NOMO-1 treated with DMSO at 0.1 percent for 48 hours (cell line): Measurements from ENCODE around the gene CA5A.

ENCODE experiments used
- DNase-seq: peaks from one replicate; lab custom pipeline; 2025; ENCODE audit not compliant: unreplicated experiment; lab: John Stamatoyannopoulos, UW

Gene CA5A

DNA sequence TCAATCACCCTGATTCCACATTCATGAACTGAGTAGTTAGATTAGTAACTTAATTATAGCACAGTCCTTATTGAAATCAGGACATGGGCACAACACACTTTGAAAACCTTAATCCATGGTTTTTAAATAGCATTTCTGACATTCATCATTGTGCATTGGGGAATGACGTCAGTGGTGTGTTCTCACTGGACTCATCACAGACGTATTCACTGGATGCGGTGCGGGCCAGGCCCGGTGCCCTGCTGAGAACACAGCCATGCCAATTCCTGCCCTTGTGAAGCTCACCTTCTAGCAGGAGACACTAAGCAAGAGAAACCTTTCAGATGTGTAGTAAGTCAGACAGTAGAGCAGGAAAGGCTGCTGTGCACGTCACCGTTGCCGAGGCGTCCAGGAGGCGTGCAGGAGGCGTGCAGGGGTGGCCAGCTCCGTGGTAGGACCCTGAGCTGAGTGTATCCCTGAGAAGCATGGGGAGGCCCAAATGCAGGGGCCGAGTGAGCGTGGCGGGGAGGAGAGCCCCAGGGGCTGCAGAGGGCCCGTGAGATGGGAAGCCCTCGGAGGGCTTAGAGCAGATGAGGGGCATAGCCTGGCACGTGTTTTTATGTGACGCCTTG, 27.8 kb upstream of the CA5A start:
- DNase-seq: no peak

DNA sequence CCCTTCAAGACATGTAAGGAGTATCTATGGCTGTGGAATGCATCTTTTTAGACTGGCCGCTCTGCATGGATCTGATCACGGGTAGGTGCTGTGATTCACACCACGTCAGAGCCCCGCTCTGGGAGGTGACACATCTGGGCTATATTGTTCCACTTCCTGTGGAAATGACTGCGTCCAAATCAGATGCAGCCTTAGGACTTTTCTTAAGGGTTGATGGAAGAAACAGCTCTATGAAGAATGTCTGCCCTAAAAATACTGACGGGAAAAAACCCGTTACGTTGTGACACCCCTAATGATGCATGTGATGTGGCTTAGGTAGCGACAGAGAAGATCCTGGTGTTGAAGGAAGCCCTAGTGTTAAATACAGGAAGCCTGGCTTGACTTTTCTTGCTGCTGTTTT, 27.1 kb upstream of the CA5A start:
- no peak for DNase-seq

DNA sequence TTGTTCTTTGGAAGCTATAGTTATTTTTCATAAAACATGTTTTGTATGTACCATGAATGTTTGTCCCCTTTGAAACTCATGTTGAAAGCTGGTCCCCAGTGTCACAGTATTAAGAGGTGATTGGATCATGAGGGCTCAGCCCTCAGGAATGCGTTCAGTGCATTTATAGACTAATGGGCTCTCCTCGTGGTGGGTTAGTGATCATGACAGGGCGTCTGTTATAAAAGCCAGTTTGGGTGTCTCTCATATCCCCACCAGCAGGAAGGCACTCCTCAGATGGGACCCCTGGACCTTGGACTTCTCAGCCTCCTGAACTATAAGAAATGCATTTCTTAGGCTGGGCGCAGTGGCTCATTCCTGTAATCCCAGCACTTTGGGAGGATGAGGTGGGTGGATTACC, 25.3 kb upstream of the CA5A start:
- no peak for DNase-seq

DNA sequence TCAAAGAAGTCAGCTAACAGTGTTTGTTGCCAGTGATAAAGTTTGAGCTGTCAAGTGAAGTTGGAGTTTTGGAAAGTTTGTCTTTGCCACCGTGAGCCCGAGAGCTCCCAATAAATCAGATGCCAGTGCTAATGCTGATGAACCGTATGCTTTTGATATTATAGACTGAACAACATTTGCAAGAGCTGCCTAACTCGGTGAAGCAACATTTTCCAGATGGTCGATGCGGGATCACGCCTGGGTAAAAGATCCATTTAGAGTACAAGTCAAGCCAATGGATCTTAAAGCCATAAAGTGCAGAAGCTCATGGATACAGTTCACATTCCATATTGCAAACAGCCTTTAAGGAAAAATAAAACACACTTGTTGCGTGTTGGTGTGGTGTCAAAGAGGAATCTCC, 24.5 kb upstream of the CA5A start:
- no peak for DNase-seq

DNA sequence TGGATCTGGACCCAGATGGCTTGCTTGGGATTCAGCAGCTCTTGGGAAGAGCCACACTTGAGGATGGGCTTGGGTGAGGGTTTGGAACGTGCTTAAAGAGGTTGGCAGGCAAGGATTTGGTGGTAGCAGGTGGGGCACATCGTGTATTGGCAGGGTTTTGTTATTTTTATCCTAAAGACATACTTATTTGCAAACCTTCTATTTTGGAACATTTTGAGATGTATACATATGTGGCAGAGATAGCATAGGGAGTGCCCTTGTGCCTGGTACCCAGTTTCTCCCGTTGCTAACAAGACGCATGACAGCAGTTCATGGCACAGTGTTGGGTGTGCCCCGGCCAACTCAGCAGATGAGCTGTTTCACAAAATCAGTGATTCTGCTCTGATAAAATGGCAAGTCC, 24.0 kb upstream of the CA5A start:
- no peak for DNase-seq

DNA sequence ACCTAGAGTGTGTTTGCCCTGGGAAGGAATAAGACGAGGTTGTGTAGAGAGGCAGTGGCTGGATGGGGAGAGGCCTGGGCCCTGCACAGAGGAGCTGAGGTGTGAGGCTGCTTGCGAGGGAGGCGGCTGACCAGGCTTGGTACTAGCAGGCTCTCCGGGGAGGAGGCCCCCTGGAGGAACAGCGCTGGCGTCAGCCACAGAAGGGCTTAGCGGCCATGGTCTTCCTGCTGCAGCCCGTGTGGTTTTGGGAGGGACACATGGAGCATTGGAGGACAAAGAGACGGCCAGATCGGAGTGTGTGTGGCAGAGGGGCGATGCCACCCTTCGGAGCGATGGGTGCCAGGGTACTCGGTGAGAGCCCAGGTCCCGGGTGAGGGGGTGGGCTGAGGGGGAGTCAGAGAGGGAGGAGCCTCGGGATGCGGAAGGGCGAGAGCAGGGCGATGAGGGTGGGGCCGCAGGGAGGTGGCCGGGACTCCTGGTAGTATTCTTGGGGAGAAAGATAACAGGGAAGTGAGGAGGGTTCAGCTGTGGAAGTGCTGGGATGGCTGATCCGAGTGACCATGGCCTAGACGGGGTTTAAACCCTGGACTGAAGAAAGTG, 23.2 kb upstream of the CA5A start:
- DNase-seq: no peak

DNA sequence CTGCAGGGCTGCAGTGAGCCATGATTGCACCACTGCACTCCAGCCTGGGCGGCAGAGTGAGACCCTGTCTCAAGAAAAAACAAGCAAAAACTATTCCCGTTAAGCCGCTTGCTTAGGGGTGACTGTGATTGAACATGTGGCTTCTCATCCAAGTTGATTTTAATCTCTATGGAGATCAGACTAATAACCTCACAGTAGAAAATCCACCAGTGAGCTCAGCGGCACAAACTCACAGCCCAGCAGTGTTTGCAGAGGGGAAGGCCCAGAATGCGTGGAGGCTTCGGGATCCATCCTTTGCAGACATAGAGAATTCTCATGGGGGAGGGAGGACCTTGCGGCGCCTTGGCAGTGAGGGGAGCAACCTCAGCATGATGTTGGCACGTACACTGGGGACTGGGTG, 22.3 kb upstream of the CA5A start:
- DNase-seq: no peak

DNA sequence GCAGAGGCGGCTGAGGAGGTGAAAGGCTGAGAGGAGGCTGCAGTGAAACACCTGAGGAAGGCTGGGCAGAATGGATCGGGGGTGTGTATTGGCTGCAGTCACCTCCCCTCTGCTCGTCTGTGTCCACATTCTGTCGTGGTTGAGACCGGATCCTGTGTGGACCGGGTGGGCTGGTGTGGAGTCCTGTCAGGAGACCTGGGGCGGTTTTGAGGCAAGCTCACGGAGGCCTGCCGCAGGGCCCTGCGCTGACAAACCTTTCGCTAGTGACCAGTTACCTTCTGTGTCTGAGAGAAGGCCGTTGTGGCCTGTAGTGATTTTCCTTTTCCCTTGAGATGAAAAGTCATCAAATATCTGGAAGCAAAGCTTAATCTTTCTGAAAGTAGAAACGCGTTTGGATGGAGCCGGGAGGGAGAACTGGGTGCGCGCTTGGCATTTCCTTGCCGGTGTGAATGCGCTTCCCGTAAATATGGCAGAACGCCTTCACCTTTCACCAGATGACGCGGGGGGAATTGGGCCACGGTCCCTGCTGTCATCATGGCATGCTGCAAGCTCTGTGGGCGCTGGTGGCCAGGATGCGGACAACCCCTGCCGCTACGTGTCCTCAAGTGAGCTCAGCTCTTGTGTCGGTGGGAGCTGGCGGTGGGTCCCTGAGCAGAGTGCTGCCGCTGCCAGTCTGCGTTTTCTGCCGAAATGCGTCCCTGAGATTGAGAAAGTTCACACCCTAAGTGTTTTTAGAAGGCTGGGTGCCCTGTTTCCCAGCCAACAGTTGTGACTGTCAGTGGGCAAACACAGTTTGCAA, 21.2 kb upstream of the CA5A start:
- no peak for DNase-seq

DNA sequence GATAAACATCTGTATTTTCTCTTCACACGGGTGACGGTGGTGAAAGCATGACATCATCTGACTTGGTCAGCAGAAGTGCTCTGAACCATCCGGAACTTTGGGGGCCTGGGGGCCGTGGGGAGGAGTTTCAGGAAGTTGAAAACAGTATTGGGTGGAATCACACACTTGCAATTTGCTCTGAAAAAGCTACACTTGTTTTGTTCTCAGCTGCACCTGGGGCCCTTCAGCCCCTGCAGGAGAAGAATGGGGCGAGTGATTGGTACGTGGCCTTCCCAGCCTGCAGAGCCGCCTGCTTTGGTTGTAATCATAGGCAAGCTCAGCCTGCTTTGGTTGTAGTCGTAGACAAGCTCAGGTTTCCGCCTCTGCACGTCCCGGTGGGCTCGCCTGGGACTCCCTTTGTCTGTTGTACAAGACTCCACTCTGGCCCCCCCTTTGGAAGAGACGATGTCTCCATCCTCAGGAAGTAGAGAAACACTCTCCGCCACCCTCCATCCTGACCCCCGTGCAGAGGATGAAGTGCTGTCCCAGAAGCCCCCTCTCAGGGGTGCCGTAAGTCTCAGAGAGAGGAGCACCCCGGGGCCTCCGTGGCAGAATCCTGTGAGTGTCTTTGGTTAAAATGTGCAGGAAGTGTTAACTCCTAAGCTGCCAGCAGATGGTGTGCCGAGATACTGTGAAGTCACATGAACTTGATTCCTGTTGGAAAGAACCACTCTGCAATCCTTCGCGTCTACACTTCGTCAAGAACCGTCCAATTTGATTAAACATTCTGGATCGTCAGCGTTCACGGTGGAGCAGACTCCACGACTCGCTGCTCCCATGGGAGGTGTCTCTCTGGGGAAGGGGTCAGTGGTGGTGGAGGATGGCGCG, 20.3 kb upstream of the CA5A start:
- DNase-seq: peak; percentile 52

DNA sequence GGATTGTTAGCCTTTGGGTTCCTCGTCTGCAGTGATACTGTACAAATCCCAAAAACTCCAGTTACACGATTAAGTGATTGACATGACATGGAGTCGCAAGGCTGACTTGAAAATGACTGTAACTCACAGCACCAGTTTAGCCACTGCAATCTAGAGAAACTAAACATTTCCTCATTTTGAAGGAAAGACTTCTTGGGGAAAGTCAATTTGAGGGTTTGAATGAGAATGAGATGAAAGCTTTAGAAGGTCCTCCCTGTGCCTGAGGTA, 19.7 kb upstream of the CA5A start:
- no peak for DNase-seq

DNA sequence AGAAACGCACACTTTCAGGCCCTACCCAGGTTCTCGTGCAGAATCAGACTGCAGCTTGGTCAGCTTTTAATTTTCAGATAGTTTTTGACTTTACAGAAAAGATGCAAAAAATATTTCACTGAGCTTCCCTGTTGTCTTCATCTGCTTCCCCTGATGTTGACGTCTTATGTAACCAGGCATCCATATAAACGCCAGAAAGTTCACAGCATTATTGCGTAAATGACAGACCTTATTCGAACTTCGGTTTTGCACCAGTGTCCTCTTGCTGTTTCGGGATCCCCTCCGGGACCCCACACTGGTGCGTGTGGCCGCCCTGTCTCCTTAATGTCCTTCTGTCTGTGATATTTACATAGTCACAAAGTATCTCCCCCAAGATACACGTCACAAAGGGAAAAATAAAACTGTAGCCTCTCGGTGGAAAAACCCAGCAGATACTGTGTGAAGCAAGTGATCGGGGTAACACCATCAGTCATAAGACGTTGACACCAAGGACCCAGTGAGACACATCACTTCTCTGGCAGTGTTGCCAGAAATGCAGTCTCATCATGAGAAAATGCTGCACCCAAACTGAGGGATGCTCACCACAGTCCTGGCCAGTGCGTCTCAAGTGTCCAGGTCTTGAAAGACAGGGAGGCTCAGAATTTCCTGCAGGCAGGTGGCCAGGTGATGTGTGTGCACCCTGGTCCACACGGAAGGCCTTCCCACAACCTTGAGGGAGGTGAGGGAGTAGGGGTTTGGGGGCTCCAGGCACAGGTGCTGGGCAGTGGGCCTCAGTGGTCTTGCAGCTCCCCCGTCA, 19.2 kb upstream of the CA5A start:
- peak; percentile 57 for DNase-seq

DNA sequence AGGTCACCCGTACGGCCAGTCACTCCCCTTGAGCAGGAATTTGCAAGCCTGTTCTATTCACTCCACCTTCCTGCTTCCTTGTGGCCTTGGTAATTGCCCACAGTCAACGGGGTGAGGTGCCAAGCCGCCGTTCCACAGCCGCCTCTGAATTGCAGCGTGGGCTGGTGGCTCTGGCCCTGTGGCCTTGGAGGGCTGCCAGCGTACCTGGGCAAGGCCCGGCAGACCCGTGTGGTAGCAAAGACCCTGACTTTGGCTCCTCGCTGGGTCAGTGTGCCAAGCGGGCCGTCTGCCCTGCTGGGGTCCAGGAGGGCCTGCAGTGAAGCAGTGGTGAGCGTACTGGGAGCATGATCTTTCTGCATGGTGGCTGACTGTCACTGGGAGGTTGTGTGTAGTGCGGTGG, 18.5 kb upstream of the CA5A start:
- DNase-seq: no peak

DNA sequence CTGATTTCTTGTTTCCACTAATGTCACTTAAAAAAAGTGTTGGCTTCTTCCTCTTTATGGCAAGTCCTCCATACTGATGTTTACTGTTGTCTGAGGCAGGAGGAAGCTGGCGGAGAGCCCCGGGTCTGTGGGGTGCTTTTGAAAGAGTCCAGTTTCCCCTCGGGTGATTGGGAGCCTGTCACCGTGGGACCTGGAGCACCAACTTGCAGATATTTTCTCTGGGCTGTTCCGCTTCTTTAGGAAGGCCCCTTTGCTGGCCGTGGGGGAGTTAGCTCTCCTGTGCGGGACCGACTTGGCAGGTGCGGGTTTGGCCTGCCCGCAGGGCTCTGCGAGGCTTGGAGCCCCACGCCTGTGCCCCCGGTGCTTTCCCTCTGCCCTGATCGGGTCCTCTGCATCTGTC, 18.0 kb upstream of the CA5A start:
- DNase-seq: no peak

DNA sequence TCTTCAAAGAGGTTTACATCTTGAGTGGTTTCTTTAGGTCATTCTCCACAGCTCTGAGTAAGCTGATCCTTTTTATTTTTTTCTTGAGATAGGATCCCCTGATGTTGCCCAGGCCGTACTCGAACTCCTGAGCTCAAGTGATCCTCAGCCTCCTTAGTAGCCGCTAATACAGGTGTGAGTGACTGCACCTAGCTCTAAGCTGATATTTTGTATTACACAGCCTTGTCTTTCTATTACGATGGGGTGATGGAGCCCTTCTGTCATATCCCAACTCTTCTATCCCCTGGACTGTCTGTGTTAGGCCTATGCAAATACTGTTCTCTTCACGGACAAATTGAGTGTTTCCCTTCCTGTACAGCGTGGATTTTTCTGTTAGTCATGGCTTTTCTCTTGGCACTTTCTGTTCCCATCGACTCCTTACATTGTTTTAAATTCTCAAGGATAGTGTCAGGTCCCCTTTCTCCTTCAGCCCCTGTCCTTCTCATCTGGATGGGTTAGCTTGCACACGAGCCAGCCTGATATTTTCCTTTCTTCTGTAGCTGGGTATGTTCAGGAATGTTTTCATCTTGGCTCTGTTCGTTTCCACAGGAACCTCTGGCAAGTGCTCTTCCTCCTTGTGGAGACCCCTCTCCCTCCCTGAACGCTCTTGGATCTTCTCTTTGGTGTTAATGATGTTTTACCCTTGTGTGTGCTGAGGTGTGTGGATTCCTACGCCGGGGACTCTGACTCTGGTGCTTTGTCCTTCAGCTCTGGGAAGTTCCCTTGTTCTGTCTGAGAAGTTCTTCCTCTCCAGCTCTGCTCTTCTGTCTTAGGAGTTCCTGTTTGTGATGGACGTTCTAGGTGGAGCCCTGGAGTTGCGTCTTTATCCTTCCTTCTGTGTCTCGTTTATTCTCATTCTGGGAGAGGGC, 17.2 kb upstream of the CA5A start:
- DNase-seq: peak; percentile 44

DNA sequence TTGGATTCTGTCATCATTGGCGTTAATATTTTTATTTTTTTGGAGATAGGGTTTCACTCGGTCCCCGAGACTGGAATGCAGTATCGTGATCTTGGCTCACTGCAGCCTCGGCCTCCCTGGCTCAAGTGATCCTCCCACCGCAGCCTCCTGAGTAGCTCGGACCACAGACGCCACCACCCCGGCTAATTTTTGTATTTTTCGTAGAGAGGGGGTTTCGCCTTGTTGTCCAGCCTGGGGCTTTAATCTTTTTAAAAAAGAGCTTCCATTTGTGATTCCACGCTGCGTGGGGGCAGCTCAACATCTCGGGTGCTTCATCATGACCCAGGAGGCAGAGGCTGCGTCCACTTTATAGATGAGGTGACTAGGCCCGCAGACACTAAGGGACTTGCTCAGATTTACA, 16.4 kb upstream of the CA5A start:
- DNase-seq: no peak

DNA sequence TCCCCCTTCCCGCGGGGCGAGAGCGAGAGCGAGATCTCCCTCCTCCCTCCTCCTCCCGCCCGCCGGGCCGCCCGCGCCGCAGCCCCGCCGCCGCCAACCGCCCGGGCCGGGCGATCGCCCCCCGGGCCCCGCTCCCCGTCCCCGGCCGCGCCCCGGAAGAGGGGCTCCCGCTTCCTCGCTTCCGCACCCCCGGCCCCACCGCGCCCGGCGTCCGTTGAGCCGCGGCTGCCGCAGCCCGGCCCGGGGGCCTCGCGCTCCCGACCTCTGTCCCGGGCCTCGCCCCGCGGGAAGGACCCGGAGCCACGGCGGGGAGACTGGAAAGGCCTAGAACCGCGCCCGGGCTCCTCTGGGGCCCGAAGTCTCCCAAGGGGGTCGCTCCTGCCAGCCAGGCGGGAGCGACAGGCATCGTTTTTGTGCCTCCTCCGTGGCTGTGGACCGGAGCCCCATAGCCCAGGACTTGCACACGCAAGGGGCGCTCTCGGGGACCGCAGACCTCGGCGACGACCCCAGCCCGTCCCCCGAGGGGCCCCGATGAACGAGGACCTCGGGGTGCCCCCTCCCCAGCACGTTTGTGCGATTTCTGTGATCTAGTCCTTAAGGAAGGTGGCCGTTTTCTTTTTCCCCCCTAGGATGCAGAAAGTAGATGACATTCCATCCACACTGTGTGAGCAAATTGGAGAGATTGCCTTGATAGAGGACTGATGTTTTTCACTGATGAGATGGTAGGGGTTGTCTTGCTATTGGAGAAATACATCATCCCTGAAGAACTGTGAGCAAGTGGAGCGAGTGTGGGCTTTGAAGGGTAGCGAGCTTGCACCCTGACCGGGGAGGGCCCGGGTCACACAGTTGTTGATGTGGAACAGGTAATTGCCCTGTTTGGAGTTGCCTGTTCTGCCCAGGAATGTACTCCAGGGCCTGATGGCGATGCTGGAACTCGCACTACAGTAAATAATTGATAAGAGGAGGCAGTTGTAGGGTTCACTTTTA, 15.5 kb upstream of the CA5A start:
- DNase-seq: peak; percentile 4

DNA sequence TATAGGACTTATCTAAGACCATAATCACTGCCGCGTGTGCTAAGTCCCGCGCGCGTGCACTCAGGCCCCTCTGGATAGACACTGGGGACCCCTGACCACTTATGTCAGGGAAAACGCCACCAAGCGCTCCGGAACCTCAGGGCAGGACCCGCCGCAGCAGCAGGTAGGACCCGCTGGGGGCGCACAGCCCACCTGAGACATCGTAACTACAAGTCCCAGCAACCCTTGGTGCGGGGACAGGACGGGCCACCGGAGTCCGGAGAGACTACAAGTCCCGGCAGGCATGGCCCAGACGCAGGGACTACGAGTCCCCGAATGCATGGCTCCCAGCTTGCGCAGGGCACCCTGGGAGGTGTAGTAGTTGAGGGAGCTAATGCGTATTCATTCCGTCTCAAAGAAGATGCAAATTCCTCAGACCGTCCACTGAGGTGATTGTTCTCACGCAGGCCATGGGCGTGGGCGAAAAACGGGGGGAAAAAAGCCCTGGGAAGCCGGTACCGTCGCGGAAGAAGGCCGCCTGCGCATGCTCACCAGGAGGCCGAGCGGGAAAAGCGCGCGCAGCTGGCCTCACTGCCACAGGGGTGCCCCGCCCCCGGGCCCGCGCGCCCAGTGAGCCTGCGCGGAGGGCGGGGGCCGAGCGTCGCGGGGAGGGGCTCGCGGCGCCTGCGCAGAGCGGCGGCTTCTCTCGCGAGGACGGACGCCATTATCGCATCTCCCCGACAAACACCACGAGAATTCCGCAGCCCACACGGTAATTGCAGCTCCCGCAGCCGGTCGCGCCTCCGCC, 14.6 kb upstream of the CA5A start, which contains the start of gene BANP:
BANP (plus strand) TSS at position 670 of the 787 bp plus-strand sequence. CDS start 23,682 bp downstream, outside the sequence.
- peak; percentile 97 for DNase-seq
